ENCODE results near the gene ATF7IP.

- TF ChIP-seq POLR2A (IDR thresholded peaks at IDR 0.05; ENCODE audit: low read depth, low read length) (no peak), POLR2AphosphoS5 (IDR thresholded peaks at IDR 0.05; ENCODE audit: low read depth, low read length) (no peak)
Measured at GRCh38 chr12:14410177-14410576, 44.7 kb downstream of the ATF7IP start.
